ENCODE results near the gene ASTN2.

- TF ChIP-seq, protein P1, sequence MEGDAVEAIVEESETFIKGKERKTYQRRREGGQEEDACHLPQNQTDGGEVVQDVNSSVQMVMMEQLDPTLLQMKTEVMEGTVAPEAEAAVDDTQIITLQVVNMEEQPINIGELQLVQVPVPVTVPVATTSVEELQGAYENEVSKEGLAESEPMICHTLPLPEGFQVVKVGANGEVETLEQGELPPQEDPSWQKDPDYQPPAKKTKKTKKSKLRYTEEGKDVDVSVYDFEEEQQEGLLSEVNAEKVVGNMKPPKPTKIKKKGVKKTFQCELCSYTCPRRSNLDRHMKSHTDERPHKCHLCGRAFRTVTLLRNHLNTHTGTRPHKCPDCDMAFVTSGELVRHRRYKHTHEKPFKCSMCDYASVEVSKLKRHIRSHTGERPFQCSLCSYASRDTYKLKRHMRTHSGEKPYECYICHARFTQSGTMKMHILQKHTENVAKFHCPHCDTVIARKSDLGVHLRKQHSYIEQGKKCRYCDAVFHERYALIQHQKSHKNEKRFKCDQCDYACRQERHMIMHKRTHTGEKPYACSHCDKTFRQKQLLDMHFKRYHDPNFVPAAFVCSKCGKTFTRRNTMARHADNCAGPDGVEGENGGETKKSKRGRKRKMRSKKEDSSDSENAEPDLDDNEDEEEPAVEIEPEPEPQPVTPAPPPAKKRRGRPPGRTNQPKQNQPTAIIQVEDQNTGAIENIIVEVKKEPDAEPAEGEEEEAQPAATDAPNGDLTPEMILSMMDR (IDR thresholded peaks at IDR 0.05) = no peak
- TF ChIP-seq POLR2A (IDR thresholded peaks at IDR 0.05) = no peak
Measured at GRCh38 chr9:116940614-116941215, 474.1 kb downstream of the ASTN2 start.

Data from transverse colon (tissue), 3 donors.